ENCODE data around the gene CYP20A1.
A peak's percentile ranks its signal among the peaks of the same experiment; 100 is the strongest.
"Not testable (repeated sequence)": the region's sequence is repeated elsewhere in the genome, so short reads cannot be mapped to it uniquely, and the experiment has no call there.

The CYP20A1 gene, protein sequence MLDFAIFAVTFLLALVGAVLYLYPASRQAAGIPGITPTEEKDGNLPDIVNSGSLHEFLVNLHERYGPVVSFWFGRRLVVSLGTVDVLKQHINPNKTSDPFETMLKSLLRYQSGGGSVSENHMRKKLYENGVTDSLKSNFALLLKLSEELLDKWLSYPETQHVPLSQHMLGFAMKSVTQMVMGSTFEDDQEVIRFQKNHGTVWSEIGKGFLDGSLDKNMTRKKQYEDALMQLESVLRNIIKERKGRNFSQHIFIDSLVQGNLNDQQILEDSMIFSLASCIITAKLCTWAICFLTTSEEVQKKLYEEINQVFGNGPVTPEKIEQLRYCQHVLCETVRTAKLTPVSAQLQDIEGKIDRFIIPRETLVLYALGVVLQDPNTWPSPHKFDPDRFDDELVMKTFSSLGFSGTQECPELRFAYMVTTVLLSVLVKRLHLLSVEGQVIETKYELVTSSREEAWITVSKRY

DNA sequence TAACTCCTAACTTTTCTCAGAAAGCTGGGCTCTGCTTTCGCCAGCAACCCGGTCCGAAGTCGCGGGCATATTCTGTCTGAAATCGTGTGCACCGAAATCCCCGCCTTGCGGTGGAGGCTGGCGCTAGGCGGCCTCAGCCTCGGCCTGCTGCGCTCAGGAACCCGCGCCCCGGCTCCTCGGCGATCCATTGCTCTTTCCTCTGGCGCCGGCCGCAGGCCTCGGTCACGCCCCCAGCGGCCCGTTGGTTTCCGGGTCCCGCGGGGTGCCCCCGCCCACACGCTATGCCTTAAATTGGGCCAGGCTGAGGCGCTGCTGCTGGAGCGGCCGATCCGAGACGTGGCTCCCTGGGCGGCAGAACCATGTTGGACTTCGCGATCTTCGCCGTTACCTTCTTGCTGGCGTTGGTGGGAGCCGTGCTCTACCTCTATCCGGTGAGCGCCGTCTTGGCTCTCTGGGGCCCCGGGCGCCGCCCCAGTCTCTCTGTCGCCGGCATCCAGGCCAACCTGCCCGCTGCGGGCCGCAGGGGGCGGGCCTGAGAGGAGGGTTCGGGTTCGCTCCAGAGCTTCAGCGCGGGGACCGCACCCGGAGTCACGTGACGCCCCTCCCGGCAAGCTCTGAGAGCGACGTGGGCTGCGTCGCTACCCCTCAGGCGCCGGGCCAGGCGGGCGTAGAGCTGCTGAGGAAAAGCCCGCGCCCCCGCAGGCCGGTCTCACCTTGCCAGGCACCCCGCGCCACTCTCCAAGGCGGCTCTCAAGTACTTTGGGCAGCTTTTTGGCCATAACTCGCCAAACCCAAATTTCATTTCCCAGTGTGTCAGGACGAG is at the start of gene CYP20A1:
Gene CYP20A1 (plus strand): TSS at position 315 of the 823 bp plus-strand sequence. CDS start 45 bp downstream, at position 360.
- peak; percentile 90 to 99 (median 98) for DNase-seq

DNA sequence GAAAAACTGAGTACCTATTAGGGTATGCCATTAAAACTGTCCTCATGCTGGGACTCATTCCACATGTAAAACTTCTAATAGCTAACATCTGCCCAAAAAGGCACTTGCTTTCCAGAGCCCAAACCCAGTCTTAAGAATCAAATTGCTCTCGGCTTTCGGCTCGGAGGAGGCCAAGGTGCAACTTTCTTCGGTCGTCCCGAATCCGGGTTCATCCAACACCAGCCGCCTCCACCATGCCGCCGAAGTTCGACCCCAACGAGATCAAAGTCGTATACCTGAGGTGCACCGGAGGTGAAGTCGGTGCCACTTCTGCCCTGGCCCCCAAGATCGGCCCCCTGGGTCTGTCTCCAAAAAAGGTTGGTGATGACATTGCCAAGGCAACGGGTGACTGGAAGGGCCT is 48.3 kb upstream of the CYP20A1 start:
- DNase-seq = not testable (repeated sequence)

DNA sequence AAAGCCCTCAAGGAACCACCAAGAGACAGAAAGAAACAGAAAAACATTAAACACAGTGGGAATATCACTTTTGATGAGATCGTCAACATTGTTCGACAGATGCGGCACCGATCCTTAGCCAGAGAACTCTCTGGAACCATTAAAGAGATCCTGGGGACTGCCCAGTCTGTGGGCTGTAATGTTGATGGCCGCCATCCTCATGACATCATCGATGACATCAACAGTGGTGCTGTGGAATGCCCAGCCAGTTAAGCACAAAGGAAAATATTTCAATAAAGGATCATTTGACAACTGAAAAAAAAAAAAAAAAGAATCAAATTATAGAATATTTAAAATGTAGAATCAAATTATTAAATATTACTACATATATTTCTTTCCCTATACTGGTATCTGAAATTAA is 47.8 kb upstream of the CYP20A1 start:
- DNase-seq = not testable (repeated sequence)

DNA sequence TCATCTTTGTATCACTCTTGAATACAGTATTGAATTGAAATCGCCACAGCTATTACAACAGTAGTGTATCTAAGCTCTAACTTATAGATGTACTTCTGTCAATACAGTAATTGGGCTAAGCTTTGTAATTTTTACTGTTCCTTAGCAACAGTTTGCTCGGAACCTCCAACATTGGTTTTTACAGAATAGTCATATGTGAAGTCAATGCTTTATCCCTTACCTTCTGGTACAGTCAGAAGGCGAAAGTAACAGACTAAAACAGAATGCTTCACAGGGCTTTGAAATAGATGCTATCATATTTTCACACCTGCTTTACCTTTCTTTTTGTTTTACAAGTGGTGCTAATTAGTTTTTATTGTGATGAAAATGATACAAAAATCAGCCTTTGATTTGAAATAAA is 46.9 kb upstream of the CYP20A1 start:
- DNase-seq = no peak

DNA sequence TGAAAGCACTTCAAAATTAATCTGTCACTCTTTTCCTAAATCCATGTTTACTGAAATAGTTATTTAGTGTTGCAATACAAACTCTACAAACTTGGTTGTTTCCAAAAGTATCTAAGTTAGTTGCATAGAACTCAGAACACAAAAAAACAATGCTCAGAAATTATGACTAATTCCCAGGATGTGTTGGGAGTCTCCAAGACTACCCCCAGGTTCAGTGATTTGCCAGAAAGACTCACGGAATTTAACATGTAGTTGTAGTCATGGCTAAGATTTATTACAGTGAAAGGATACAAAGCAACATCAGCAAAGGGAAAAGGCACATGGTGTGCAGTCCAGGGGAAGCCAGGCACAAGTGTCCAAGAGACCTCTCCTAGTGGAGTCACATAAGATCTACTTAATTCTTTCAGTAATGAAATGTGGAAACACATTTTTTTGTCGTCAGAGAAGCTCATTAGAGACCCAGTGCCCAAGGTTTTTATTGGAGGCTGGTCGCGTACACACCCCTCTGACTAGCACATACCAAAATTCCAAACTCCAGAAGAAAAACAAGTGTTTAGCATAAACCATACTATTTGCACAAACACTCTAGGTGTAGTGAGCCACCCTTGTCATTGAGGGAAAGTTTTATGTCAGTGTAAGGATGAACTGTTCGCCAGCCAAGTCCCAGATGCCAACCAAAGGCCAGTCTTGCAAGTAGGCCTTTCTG is 43.3 kb upstream of the CYP20A1 start:
- no peak for DNase-seq

DNA sequence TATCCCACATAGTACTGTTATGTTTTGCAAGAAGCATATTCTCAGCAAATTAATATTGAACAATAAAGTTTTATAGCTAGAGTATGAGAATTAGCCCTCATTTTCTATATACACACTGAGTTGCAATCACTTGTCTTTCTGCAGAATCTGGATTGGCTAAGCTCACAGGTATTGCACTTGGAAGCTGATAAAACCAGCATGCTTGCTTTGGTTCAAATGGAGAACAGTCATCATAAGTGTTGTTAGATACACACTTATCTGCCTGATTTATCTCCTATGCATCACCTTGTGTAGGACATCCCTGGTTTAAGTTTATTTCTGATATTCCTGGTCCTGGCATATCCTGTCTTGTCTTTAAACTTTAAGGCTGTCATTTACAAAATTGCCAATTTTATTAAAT is 38.0 kb upstream of the CYP20A1 start:
- DNase-seq = no peak

DNA sequence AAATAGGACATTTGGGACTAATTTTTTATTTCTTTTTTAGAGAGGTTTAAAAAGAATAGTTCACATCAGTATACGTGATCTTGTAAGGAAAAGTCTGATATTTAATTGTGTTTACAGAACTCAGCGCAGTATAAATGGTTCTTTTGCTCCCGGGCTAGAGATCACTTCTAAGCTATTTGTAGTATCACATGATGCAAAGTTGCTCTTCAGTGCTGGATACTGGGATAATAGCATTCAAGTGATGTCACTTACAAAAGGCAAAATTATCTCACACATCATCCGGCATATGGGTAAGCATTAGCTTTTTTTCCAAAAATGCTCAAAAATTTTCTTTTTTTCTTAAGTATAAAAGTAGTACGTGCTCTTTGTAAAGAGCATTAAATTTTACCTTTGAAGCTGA is 37.4 kb upstream of the CYP20A1 start:
- no peak for DNase-seq

DNA sequence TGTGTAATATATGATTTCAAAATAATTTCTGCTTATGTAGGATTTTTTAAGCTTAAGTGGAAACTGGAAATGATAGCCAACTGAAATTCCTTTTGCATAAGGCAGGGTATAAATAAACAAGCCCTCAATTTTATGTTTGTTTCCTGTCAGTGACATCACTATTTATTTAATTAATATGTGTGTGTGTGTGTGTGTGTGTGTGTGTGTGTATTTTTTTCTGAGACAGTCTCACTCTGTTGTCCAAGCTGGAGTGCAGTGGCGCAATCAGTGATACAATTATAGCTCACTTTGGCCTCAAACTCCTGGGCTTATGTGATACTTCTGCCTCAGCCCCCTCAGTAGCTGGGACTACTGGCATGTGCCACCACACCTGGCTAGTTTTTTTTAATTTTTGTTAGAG is 29.3 kb upstream of the CYP20A1 start:
- no peak for DNase-seq

DNA sequence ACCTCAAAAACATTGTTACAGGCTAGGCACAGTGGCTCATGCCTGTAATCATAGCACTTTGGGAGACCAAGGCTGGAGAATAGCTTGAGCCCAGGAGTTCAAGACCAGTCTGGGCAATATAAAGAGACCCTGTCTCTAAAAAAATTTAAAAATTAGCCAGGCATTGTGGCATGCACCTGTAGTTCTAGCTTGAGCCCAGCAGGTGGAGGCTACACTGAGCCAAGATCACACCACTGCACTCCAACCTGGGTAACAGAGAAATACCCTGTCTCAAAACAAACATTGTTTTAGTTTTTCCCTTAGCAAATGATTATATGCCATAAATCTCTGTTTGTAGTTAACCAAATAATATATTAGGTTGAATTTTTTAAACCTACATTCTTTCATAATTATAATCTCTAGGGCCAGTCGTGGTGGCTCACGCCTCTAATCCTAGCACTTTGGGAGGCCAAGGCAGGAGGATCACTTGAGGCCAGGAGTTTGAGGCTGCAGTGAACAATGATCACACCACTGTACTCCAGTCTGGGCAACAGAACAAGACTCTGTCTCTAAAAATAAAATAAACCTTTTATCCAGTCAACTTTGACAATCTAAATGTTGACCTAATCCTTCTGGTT is 13.3 kb upstream of the CYP20A1 start:
- peak; percentile 1 to 31 (median 10) for DNase-seq

DNA sequence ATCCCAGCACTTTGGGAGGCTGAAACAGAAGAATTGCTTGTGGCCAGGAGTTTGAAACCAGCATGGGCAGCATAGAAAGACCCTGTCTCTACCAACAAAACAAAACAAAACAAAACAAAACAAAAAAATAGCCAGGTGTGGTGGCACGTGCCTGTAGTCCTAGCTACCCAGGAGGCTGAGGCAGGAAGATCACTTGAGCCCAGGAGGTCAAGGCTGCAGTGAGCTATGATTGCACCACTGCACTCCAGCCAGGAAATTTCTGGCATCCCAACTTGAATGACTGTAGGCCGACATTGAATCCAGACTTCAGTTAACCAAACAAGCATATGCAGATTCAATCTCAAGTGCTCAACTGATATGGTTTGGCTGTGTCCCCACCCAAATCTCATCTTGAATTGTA is 9.1 kb upstream of the CYP20A1 start:
- DNase-seq = not testable (repeated sequence)

DNA sequence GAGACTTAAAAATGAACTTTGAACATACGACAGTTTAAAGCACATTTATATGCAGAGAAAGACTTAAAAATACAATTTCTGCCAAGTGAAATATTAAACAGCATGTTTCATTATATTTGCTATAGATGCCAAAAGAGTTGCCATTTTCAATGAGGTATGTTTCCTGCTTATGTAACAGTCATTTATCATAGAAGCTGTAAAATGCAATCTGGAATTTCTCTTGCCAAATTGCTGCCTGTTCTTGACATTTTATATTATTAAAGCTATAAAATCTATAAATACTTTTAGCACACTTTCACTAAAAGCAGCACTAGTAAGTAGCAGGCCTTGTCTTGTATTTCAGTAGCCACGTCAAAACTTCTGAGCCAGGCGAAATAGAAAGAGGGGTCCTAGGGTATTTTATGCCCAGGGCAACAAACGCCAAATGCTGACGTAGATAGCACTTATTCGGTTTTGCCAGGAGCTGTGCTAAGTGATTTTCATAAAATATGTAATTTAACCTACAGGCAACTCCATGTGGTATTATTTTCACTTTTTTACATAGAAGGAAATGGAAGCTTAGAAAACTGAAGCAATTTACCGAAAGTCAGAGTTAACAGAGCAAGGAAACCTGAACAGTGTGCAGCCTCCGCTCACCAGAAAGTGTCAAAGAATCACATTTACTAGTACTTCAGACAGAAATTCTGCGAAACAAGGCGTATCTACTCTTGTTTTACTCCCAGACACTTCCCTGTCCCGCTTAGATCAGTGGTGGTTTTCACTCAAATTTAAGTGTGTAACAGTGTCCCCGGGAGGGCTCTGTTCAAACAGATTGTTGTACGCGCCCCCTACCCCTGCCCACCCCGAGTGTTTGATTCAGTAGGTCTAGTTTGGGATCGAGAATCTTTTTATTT is 1.2 kb upstream of the CYP20A1 start:
- peak in 2 of 6 experiments; percentile 11 to 30 for DNase-seq

DNA sequence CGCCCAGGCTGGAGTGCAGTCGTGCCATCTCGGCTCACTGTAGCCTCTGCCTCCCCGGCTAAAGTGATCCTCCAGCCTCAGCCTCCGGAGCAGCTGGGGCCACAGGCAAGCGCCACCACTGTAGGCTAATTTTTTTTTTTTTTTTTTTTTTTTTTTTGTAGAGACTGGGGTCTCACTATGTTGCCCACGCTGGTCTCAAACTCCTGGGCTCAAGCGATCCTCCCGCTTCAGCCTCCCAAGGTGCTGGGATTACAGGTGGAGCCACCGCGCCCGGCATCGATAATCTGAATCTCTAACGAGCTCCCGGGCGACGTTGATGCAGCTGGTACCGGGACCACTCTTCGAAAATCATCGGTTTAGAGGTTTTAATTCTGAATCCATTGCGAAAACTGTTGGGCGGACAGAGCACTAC is 520 bp upstream of the CYP20A1 start:
- no peak for DNase-seq

DNA sequence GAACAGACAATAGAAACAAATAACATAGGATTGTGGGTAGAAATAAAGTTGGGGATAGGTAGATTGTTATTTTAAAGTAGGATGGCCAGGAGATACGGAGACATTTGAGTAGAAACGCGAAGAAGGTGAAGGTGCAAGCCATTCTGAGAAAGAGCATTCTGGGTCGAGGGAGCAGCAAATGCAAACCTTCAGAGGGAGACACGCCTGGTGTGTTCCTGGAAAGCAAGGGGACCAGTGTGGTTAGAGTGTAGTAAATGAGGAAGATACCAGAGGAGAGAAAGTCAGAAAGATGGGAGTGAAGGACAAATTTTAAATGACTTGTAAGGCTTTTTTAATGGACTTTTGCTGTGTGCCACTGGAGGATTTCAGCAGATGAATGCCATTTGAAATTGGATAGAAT is 1.7 kb downstream of the CYP20A1 start:
- DNase-seq = no peak

DNA sequence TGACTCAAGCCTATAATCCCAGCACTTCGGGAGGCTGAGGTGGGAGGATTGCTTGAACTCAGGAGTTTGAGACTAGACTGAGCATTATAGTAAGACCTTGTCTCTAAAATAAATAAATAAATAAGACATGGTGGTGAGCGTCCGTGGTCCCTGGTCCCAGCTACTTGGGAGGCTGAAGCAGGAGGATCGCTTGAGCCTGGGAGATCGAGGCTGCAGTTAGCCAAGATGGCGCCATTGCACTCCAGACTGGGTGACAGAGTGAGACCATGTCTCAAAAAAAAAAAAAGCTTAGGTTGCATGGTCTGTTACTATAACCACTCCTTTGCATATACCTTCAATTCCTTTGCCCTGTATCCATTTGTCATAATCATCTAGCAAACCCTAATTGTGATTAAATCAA is 3.7 kb downstream of the CYP20A1 start:
- DNase-seq = no peak

DNA sequence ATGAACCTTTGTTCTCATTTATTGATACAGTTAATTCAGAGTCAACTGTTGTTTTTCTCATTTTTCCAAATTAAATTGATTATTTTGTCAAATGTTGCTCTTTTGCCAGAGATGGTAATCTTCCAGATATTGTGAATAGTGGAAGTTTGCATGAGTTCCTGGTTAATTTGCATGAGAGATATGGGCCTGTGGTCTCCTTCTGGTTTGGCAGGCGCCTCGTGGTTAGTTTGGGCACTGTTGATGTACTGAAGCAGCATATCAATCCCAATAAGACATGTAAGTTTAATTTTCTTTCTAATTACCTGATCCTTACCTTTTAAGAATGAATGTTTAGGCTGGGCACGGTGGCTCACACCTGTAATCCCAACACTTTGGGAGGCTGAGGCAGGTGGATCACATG is 7.8 kb downstream of the CYP20A1 start:
- DNase-seq = no peak

DNA sequence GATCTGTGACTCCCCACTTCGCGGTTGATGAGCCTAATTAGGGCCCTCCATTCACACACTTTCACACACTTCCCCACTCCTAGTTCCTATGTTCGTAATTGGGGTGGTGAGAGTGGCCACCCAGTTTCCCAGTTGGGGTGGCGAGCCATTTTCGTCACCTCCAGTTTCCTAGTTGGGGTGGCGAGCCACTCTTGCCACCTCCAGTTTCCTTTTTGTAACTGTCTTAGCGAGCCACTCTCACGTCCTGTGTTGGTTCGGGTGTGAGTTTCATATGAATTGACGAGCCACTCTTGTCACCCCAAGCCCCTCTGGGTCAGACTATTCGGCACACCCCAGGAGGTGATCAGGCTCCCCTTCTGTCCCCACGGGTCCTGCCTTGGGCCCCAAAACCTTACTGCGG is 14.0 kb downstream of the CYP20A1 start:
- no peak for DNase-seq

DNA sequence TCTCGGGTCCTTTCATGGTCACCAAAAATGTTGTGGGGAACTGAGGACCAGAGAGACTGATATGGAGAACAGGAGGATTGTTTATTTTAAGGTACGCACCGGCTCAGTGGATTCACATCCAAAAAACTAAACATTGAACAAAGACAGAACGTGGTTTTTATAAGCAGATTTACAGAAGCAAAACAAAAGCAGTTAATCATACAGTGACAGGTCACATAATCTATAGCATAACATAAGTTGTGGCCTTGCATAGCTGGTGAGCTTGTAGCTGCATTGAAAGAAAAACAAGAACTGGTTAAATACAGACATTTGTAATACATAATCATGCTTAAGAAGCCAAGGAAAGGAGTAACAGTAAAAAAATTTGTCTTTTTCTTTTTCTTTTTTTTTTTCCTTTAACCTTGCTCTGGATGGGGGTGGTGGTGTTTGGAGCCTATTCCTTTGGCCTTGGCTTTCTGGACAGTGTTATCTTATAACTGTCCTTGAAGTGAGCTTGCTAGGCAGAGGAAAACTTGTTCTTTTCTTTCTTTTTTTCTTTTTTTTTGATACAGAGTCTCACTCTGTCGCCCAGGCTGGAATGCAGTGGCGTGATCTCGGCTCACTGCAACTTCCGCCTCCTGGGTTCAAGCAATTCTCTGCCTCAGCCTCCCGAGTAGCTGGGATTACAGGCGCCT is 14.7 kb downstream of the CYP20A1 start:
- DNase-seq = not testable (repeated sequence)

DNA sequence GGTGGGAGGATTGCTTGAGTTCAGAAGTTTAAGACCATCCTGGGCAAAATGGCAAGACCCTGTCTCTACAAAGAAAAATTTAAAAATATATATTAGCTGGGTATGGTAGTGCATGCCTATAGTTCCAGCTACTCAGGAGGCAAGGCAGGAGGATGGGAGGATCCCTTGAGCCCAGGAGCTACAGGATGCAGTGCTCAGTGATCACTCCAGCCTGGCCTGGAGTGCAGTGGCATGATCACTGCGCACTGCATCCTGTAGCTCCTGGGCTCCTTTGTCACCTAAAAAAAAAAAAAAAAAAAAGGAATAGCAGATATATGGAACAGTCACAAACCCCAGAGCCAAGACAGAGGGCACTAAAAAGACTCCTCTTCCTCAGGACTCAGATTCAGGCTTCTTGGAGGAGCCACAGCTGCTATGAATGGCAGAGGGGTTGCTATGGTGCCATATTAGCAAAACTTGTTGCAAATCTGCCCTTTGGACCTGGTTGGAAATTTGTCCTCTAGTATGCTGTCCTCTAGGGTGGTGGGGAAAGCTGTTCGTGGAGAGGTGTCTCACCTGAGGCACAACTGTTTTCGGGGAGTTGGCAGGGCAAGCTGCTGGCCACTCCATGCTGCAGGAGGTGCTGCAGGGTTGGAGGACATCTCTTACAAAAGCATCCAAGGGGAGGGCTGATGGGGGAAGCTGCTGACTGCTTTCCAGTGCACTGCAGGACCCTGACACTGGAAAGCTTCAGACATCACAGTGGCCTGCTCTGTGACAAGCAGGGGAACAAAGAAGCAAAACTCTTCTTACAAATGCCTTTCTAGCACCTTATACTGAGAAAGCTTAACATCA is 22.7 kb downstream of the CYP20A1 start:
- DNase-seq = no peak

DNA sequence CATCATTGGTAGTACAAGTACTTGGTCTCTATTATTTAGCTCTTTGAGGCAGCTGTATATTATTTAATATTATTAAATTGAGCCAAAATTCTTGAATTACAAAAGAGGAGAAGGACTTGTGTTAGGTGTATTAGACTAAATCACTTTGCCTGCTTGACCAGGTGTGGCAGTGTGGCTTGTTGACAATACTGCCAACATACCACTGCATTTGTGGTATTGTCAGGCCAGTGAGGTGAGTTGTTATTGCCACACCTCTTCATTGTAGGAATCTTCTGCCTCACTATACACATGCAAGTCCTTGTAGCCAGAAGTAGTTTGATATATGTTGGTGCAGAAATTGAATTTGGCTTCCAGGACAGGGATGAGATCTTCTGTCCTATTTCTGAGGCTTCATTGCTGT is 40.5 kb downstream of the CYP20A1 start:
- DNase-seq = no peak

DNA sequence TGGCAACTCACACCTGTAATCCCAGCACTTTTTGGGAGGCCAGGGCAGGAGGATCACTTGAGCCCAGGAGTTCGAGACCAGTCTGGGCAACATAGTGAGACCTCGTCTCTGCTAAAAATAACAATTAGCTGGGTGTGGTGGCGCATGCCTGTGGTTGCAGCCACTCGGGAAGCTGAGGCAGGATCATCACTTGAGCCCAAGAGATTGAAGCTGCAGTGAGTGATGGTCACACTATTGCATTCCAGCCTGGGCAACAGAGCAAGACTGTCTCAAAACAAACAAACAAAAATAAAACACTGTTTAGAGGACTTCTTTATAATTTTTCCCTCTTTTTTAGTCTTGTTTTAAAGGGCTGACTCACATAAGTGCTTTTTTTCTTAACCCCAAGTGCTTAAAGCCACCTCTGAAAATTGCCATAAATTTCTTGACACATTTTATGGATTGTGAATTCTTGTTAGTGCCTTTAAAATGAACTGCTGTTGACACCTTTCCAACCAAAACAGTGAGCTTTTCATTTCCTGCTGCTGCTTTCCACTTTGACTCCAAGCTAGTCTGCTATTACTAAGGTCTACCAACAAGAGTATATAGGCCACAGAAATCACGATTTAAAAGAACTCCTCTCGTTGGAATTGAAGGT is 41.7 kb downstream of the CYP20A1 start:
- DNase-seq = no peak

Measured in stimulated activated naive CD4-positive, alpha-beta T cell (primary cell).